Testis (tissue), 2 donors: ENCODE data around the gene FAM20A.

Experiments used
- CTCF ChIP-seq, 3 experiments: fragments of 450-650 bp in 2 of 3; fragments of 200-600 bp in 1 of 3; sonication (generic) in 1 of 3; IDR thresholded peaks; one replicate each; pipeline ENCODE4 v1.5.1; 2016 to 2019; ENCODE audit warnings: antibody characterized with exemption in 3 of 3, mild to moderate bottlenecking in 2 of 3, moderate library complexity in 1 of 3
- POLR2A ChIP-seq: fragments of 450-650 bp; IDR thresholded peaks from one replicate; pipeline ENCODE4 v1.6.1; 2017; ENCODE audit warnings: antibody characterized with exemption, mild to moderate bottlenecking, moderate library complexity

- no peak for TF ChIP-seq POLR2A
- TF ChIP-seq CTCF (IDR thresholded peaks at IDR 0.05): no peak
Observed at GRCh38 chr17:68578236-68578635, 22.9 kb downstream of the FAM20A start.
